PC-3 (cell line): ENCODE data around the gene IL17RD. TPM values are rescaled to one million over a fixed set of nuclear protein-coding genes. Genes with fewer than 3 reads are reported as not detected.

Experiments
- ATAC-seq: fragments of 200-7000 bp; cut with Tn5 transposase; 2 replicates; pipeline ENCODE4 v1.9.1; 2020; ENCODE audit warnings: mild to moderate bottlenecking, moderate library complexity
- BruUV-seq: library from RNA; stranded (reverse); fragments of 400-500 nt; replicated peaks from 2 replicates; lab custom pipeline; 2021; lab: Mats Ljungman, UMichigan
- CTCF ChIA-PET: fragments of 300-600 bp; sonication (Branson Sonifier 250); formaldehyde crosslinking; loops from one replicate; lab custom pipeline; 2022; ENCODE audit warnings: antibody characterized with exemption; lab: Charles Lee
- POLR2A ChIA-PET: fragments of 300-600 bp; sonication (Branson Sonifier 250); formaldehyde crosslinking; loops from one replicate; lab custom pipeline; 2022; ENCODE audit warnings: antibody characterized with exemption; ENCODE audit not compliant: unreplicated experiment; lab: Charles Lee
- DNase-seq: peaks from one replicate; pipeline ENCODE4 v3.0.0-alpha.2; 2015
- H2AFZ ChIP-seq: fragments of 300-600 bp; sonication (generic); 2 replicates; pipeline ENCODE4 v1.6.0; 2016; ENCODE audit warnings: antibody characterized with exemption, low read length
- H3F3A ChIP-seq: fragments of 300-600 bp; sonication (generic); one replicate; pipeline ENCODE4 v1.6.0; 2017; ENCODE audit warnings: antibody characterized with exemption, low read length, control low read depth, mild to moderate bottlenecking; ENCODE audit not compliant: unreplicated experiment
- H3K27ac ChIP-seq: fragments of 300-600 bp; sonication (generic); 2 replicates; pipeline ENCODE4 v1.5.1; 2016; ENCODE audit warnings: mild to moderate bottlenecking, low read length
- H3K27me3 ChIP-seq: fragments of 300-600 bp; sonication (generic); 2 replicates; pipeline ENCODE4 v1.6.1; 2016; ENCODE audit warnings: low read length, mixed read lengths
- H3K36me3 ChIP-seq: fragments of 300-600 bp; sonication (generic); 2 replicates; pipeline ENCODE4 v1.6.1; 2016; ENCODE audit warnings: low read depth, mixed run types, low read length, mixed read lengths
- H3K4me1 ChIP-seq: fragments of 300-600 bp; sonication (generic); 2 replicates; pipeline ENCODE4 v1.5.1; 2016; ENCODE audit warnings: low read length; ENCODE audit not compliant: insufficient read depth
- H3K4me2 ChIP-seq: fragments of 300-600 bp; sonication (generic); 2 replicates; pipeline ENCODE4 v1.6.0; 2016; ENCODE audit warnings: low read length
- H3K4me3 ChIP-seq: fragments of 300-600 bp; sonication (generic); 2 replicates; pipeline ENCODE4 v1.5.1; 2016; ENCODE audit warnings: mild to moderate bottlenecking, low read length, mixed read lengths
- H3K79me2 ChIP-seq: fragments of 300-600 bp; sonication (generic); 2 replicates; pipeline ENCODE4 v1.6.1; 2017; ENCODE audit warnings: low read length, mixed read lengths
- H3K9ac ChIP-seq: fragments of 300-600 bp; sonication (generic); 2 replicates; pipeline ENCODE4 v1.6.0; 2016; ENCODE audit warnings: mild to moderate bottlenecking, low read length
- H3K9me2 ChIP-seq: fragments of 300-600 bp; sonication (generic); replicated peaks from 2 replicates; pipeline ENCODE4 v1.6.1; 2016; ENCODE audit warnings: mixed run types, low read length, mixed read lengths
- H3K9me3 ChIP-seq: fragments of 300-600 bp; sonication (generic); 2 replicates; pipeline ENCODE4 v1.6.1; 2016; ENCODE audit warnings: low read length, mixed read lengths
- H4K20me1 ChIP-seq: fragments of 300-600 bp; sonication (generic); 2 replicates; pipeline ENCODE4 v1.6.1; 2016; ENCODE audit warnings: low read length, mixed read lengths
- CTCF ChIP-seq: fragments of 300-600 bp; sonication (generic); conservative IDR thresholded peaks from 2 replicates; pipeline ENCODE4 v1.5.1; 2017; ENCODE audit warnings: antibody characterized with exemption, low read depth, mild to moderate bottlenecking, low read length
- EZH2 ChIP-seq: fragments of 300-600 bp; sonication (generic); IDR thresholded peaks from one replicate; pipeline ENCODE4 v1.6.1; 2017; ENCODE audit warnings: antibody characterized with exemption, mild to moderate bottlenecking, low read length; ENCODE audit not compliant: unreplicated experiment
- EZH2phosphoT487 ChIP-seq: fragments of 300-600 bp; sonication (generic); IDR thresholded peaks from 2 replicates; pipeline ENCODE4 v1.6.1; 2018; ENCODE audit warnings: mild to moderate bottlenecking, antibody characterized with exemption, low read length, borderline replicate concordance
- intact Hi-C: fragments of 100-400 bp; cut with micrococcal nuclease; formaldehyde crosslinking; loops from 2 replicates; pipeline ENCODE4 v1.9.0; 2023
- total RNA-seq: library from RNA; depleted of rRNA; stranded (reverse); fragments of >200 nt; gene quantifications from 2 replicates; pipeline ENCODE4 v1.2.3, GENCODE V29; 2014

The IL17RD gene
- total RNA-seq, 1 experiment from 2014 or later = 3.7 TPM

- POLR2A ChIA-PET = no interaction called here
These were observed 76.1 kb downstream of the IL17RD start for GRCh38 chr3:57089043-57089442.

GRCh38 chr3:57088503-57088902, 76.7 kb downstream of the IL17RD start:
- intact Hi-C loops = no loop called here
- CTCF ChIA-PET = no interaction called here
- Histone ChIP-seq H3K9me2 (no peaks in the 10 kb centered on the region), H3K4me3 (no peak overlapping the region), H3K27ac (no peak overlapping the region), H3K36me3 (no peaks in the 10 kb centered on the region), H3K27me3 (no peaks in the 10 kb centered on the region), H3K4me2 (no peak overlapping the region), H2AFZ (no peak overlapping the region), H3K79me2 (no peaks in the 10 kb centered on the region), H3K4me1 (no peaks in the 10 kb centered on the region), H3K9ac (no peak overlapping the region), H4K20me1 (no peaks in the 10 kb centered on the region), H3F3A (no peaks in the 10 kb centered on the region), H3K9me3 (no peaks in the 10 kb centered on the region)
- DNase-seq = no peak
- POLR2A ChIA-PET = no interaction called here
- no peak for ATAC-seq
- no peak for TF ChIP-seq CTCF
- TF ChIP-seq EZH2 = no peak
- TF ChIP-seq EZH2phosphoT487 = no peak
- BruUV-seq = no TSS peak

More at GRCh38 chr3:57089043-57089442, 76.1 kb downstream of the IL17RD start:
- H3K79me2 ChIP-seq = no peaks in the 10 kb centered on the region
- H3F3A ChIP-seq = no peaks in the 10 kb centered on the region
- no peaks in the 10 kb centered on the region for H3K9me3 ChIP-seq
- no peaks in the 10 kb centered on the region for H3K9me2 ChIP-seq
- CTCF ChIA-PET = no interaction called here
- no peaks in the 10 kb centered on the region for H3K27me3 ChIP-seq
- DNase-seq (no peak), ATAC-seq (no peak)
- H2AFZ ChIP-seq = no peak overlapping the region
- H4K20me1 ChIP-seq = no peaks in the 10 kb centered on the region
- no peak overlapping the region for H3K27ac ChIP-seq
- BruUV-seq = no TSS peak
- no peaks in the 10 kb centered on the region for H3K4me1 ChIP-seq
- no peak overlapping the region for H3K4me3 ChIP-seq
- TF ChIP-seq CTCF = no peak
- no peak for TF ChIP-seq EZH2phosphoT487
- no peak for TF ChIP-seq EZH2
- no peak overlapping the region for H3K4me2 ChIP-seq
- intact Hi-C loops = no loop called here
- no peaks in the 10 kb centered on the region for H3K36me3 ChIP-seq
- H3K9ac ChIP-seq = no peak overlapping the region

GRCh38 chr3:57087361-57088092, 77.6 kb downstream of the IL17RD start:
- no peak for TF ChIP-seq EZH2phosphoT487
- no peak for TF ChIP-seq CTCF
- no peak for TF ChIP-seq EZH2
- Histone ChIP-seq H3K79me2 (no peaks in the 10 kb centered on the region), H3K27ac (no peak overlapping the region), H3K4me1 (no peaks in the 10 kb centered on the region), H3K9ac (no peak overlapping the region), H3K36me3 (no peaks in the 10 kb centered on the region), H3K9me2 (no peaks in the 10 kb centered on the region), H3K27me3 (no peaks in the 10 kb centered on the region), H3K4me2 (no peak overlapping the region), H3K9me3 (no peaks in the 10 kb centered on the region), H2AFZ (no peak overlapping the region), H4K20me1 (no peaks in the 10 kb centered on the region), H3F3A (no peaks in the 10 kb centered on the region), H3K4me3 (no peak overlapping the region)
- ATAC-seq = no peak
- ChIA-PET CTCF (no interaction called here), POLR2A (no interaction called here)
- intact Hi-C loops = no loop called here
- DNase-seq = no peak
- BruUV-seq = no TSS peak
